ENCODE data around the gene TPK1. TPM values are rescaled to one million over a fixed set of nuclear protein-coding genes. Genes with fewer than 3 reads are reported as not detected.

Gene TPK1
- total RNA-seq, 1 experiment from 2014 or later: 3.3 TPM

GRCh38 chr7:144531181-144531580 is 304.7 kb downstream of the TPK1 start:
- CTCF ChIA-PET: no interaction called here
- no peaks in the 10 kb centered on the region for H3K27me3 ChIP-seq (ENCODE audit: control insufficient read depth, insufficient read depth, low read length)
- TF ChIP-seq POLR2AphosphoS5 (IDR thresholded peaks at IDR 0.05; ENCODE audit: low read depth, low read length) (no peak), TCF7L2 (IDR thresholded peaks at IDR 0.05; ENCODE audit: low read depth, low read length) (no peak), CTCF (IDR thresholded peaks at IDR 0.05) (no peak), SIN3A (IDR thresholded peaks at IDR 0.05; ENCODE audit: borderline replicate concordance, insufficient read depth, low read depth, low read length) (no peak), REST (IDR thresholded peaks at IDR 0.05; ENCODE audit: insufficient read depth in 1 of 2, low read depth in 2 of 2, low read length in 1 of 2) (no peak)

GRCh38 chr7:144529269-144529926 is 306.5 kb downstream of the TPK1 start:
- H3K9me3 ChIP-seq (ENCODE audit: control insufficient read depth, insufficient read depth, low read depth, low read length): no peaks in the 10 kb centered on the region
- H3K4me1 ChIP-seq (ENCODE audit: control insufficient read depth, insufficient read depth, low read length): no peaks in the 10 kb centered on the region
- H3K27me3 ChIP-seq (ENCODE audit: control insufficient read depth, insufficient read depth, low read length): no peaks in the 10 kb centered on the region
- TF ChIP-seq REST (IDR thresholded peaks at IDR 0.05; ENCODE audit: insufficient read depth in 1 of 2, low read depth in 2 of 2, low read length in 1 of 2): no peak
- no peak for TF ChIP-seq TCF7L2 (IDR thresholded peaks at IDR 0.05; ENCODE audit: low read depth, low read length)
- TF ChIP-seq CTCF (IDR thresholded peaks at IDR 0.05): no peak
- TF ChIP-seq SIN3A (IDR thresholded peaks at IDR 0.05; ENCODE audit: borderline replicate concordance, insufficient read depth, low read depth, low read length): no peak
- no peak for TF ChIP-seq POLR2AphosphoS5 (IDR thresholded peaks at IDR 0.05; ENCODE audit: low read depth, low read length)
- ChIA-PET CTCF (no interaction called here), POLR2A (no interaction called here)
- ATAC-seq (no peak), DNase-seq (ENCODE audit: low read depth, low spot score) (no peak)
- intact Hi-C loops (cut with micrococcal nuclease; ENCODE audit: unreplicated experiment): no loop called here
- H3K27ac ChIP-seq (ENCODE audit: low read length): no peak overlapping the region
- H3K36me3 ChIP-seq (ENCODE audit: control insufficient read depth, insufficient read depth, low read length): no peaks in the 10 kb centered on the region
- BruUV-seq (replicated peaks): no TSS peak
- H3K4me3 ChIP-seq (ENCODE audit: low read depth in 2 of 2, low read length in 2 of 2): no peak overlapping the region
- in situ Hi-C loops (cut with HindIII; ENCODE audit: low pct_unique_long_range_greater_than_20kb, low sequenced_read_pairs): no loop called here

More at GRCh38 chr7:144531181-144531580, 304.7 kb downstream of the TPK1 start:
- no peak for ATAC-seq
- no peak overlapping the region for H3K27ac ChIP-seq (ENCODE audit: low read length)
- no peaks in the 10 kb centered on the region for H3K4me1 ChIP-seq (ENCODE audit: control insufficient read depth, insufficient read depth, low read length)
- BruUV-seq (replicated peaks): no TSS peak
- DNase-seq (ENCODE audit: low read depth, low spot score): no peak
- intact Hi-C loops (cut with micrococcal nuclease; ENCODE audit: unreplicated experiment): no loop called here
- no peaks in the 10 kb centered on the region for H3K36me3 ChIP-seq (ENCODE audit: control insufficient read depth, insufficient read depth, low read length)
- in situ Hi-C loops (cut with HindIII; ENCODE audit: low pct_unique_long_range_greater_than_20kb, low sequenced_read_pairs): no loop called here
- H3K4me3 ChIP-seq (ENCODE audit: low read depth in 2 of 2, low read length in 2 of 2): no peak overlapping the region
- POLR2A ChIA-PET: no interaction called here
- no peaks in the 10 kb centered on the region for H3K9me3 ChIP-seq (ENCODE audit: control insufficient read depth, insufficient read depth, low read depth, low read length)

All from Panc1 (cell line).